Fibroblast of pulmonary artery (primary cell): Measurements from ENCODE around the gene UNC5B.

Source experiments
- DNase-seq: peaks from one replicate; pipeline ENCODE4 v3.0.0-alpha.2; 2010; ENCODE audit warnings: low read depth
- H3K4me3 ChIP-seq: replicated peaks from 2 replicates; pipeline ENCODE4 v1.5.1; 2011; ENCODE audit warnings: low read depth, mild to moderate bottlenecking, control low read depth, low read length, moderate library complexity
- CTCF ChIP-seq: IDR thresholded peaks from 2 replicates; pipeline ENCODE4 v1.5.1; 2011; ENCODE audit warnings: mild to moderate bottlenecking, control low read depth, low read length, inconsistent platforms; ENCODE audit errors: missing control alignments

UNC5B gene

GRCh38 chr10:71278691-71279588 is 66.6 kb downstream of the UNC5B start:
- no peak for TF ChIP-seq CTCF
- no peak overlapping the region for H3K4me3 ChIP-seq
- DNase-seq: no peak

- no peak overlapping the region for H3K4me3 ChIP-seq
- no peak for DNase-seq
- no peak for TF ChIP-seq CTCF
Observed at GRCh38 chr10:71279590-71280170, 67.3 kb downstream of the UNC5B start.

- no peak overlapping the region for H3K4me3 ChIP-seq
- DNase-seq: no peak
- no peak for TF ChIP-seq CTCF
Observed at GRCh38 chr10:71280216-71280615, 67.8 kb downstream of the UNC5B start.

GRCh38 chr10:71280825-71281224 is 68.5 kb downstream of the UNC5B start:
- TF ChIP-seq CTCF: no peak
- DNase-seq: no peak
- H3K4me3 ChIP-seq: no peak overlapping the region

- no peak for TF ChIP-seq CTCF
- DNase-seq: no peak
- no peak overlapping the region for H3K4me3 ChIP-seq
Observed at GRCh38 chr10:71281646-71282322, 69.4 kb downstream of the UNC5B start.

GRCh38 chr10:71282323-71282680 is 69.9 kb downstream of the UNC5B start:
- TF ChIP-seq CTCF: no peak
- H3K4me3 ChIP-seq: no peak overlapping the region
- no peak for DNase-seq
